GM12891 (cell line): Measurements from ENCODE around the gene SRGAP3.
A peak's percentile ranks its signal among the peaks of the same experiment; 100 is the strongest.

ENCODE experiments used
- DNase-seq: peaks from one replicate; pipeline ENCODE4 v3.0.0; 2011; ENCODE audit warnings: low spot score; ENCODE audit not compliant: insufficient read length
- FAIRE-seq: peaks from 2 replicates; lab custom pipeline; 2011; peaks lifted over from hg19 to GRCh38; lab: Jason Lieb, UNC
- PAX5 ChIP-seq: IDR thresholded peaks from 2 replicates; pipeline ENCODE4 v1.6.1; 2011; ENCODE audit warnings: low read length, moderate library complexity, mild to moderate bottlenecking; ENCODE audit not compliant: insufficient read depth, severe bottlenecking
- POLR2A ChIP-seq: IDR thresholded peaks from 2 replicates; pipeline ENCODE4 v1.6.1; 2011; ENCODE audit warnings: low read depth, low read length, control low read depth
- POLR2AphosphoS5 ChIP-seq: IDR thresholded peaks from 2 replicates; pipeline ENCODE4 v1.6.1; 2011; ENCODE audit warnings: low read depth, low read length, control low read depth
- POU2F2 ChIP-seq: IDR thresholded peaks from 2 replicates; pipeline ENCODE4 v1.6.1; 2011; ENCODE audit warnings: low read depth, mild to moderate bottlenecking, control low read depth, low read length, moderate library complexity
- SPI1 ChIP-seq: IDR thresholded peaks from 2 replicates; pipeline ENCODE4 v1.6.1; 2011; ENCODE audit warnings: low read depth, low read length, control low read depth
- TAF1 ChIP-seq: IDR thresholded peaks from 2 replicates; pipeline ENCODE4 v1.6.1; 2011; ENCODE audit warnings: low read depth, low read length, control low read depth

The SRGAP3 gene

GRCh38 chr3:9158865-9159630 lies 90.4 kb downstream of the SRGAP3 start:
- FAIRE-seq = no peak
- TF ChIP-seq TAF1 (no peak), POLR2AphosphoS5 (no peak), POLR2A (no peak), PAX5 (no peak), POU2F2 (no peak), SPI1 (no peak)
- DNase-seq = no peak

- TF ChIP-seq PAX5 (no peak), TAF1 (no peak), POU2F2 (no peak), SPI1 (no peak), POLR2A (no peak), POLR2AphosphoS5 (no peak)
- FAIRE-seq (no peak), DNase-seq (no peak)
Measured at GRCh38 chr3:9157651-9158362, 91.6 kb downstream of the SRGAP3 start.

- FAIRE-seq (no peak), DNase-seq (no peak)
- TF ChIP-seq POLR2AphosphoS5 (no peak), POU2F2 (no peak)
Measured at GRCh38 chr3:9156604-9157003, 92.8 kb downstream of the SRGAP3 start.

- FAIRE-seq (no peak), DNase-seq (no peak)
- no peak for TF ChIP-seq POLR2A
- no peak for TF ChIP-seq SPI1
- no peak for TF ChIP-seq PAX5
- TF ChIP-seq POU2F2 = no peak
- no peak for TF ChIP-seq TAF1
Measured at GRCh38 chr3:9155028-9155427, 94.4 kb downstream of the SRGAP3 start.

GRCh38 chr3:9153904-9154619 lies 95.4 kb downstream of the SRGAP3 start:
- FAIRE-seq (no peak), DNase-seq (no peak)
- no peak for TF ChIP-seq PAX5
- no peak for TF ChIP-seq SPI1

GRCh38 chr3:9151240-9151639 lies 98.2 kb downstream of the SRGAP3 start:
- FAIRE-seq (no peak), DNase-seq (no peak)

GRCh38 chr3:9149566-9149965 lies 99.9 kb downstream of the SRGAP3 start:
- TF ChIP-seq SPI1 (no peak), TAF1 (no peak), POLR2AphosphoS5 (no peak), POU2F2 (no peak), PAX5 (no peak), POLR2A (no peak)
- DNase-seq = no peak
- peak; percentile 58 for FAIRE-seq

More at GRCh38 chr3:9151240-9151639, 98.2 kb downstream of the SRGAP3 start:
- no peak for TF ChIP-seq TAF1
- no peak for TF ChIP-seq POLR2AphosphoS5
- no peak for TF ChIP-seq POLR2A
- TF ChIP-seq POU2F2 = no peak
- no peak for TF ChIP-seq SPI1

GRCh38 chr3:9147896-9148266 lies 101.6 kb downstream of the SRGAP3 start:
- TF ChIP-seq PAX5 = no peak
- TF ChIP-seq TAF1 = no peak
- DNase-seq = no peak
- no peak for FAIRE-seq

GRCh38 chr3:9147215-9147895 lies 102.1 kb downstream of the SRGAP3 start:
- no peak for TF ChIP-seq PAX5
- no peak for TF ChIP-seq POLR2A
- TF ChIP-seq POU2F2 = no peak
- no peak for TF ChIP-seq POLR2AphosphoS5
- TF ChIP-seq SPI1 = no peak
- TF ChIP-seq TAF1 = no peak
- DNase-seq (peak; percentile 46), FAIRE-seq (peak; percentile 92)
